Thoracic aorta (tissue), 2 donors: Measurements from ENCODE around the gene PPP1R26. TPM values are rescaled to one million over a fixed set of nuclear protein-coding genes. Genes with fewer than 3 reads are reported as not detected.
"Not testable (repeated sequence)": the region's sequence is repeated elsewhere in the genome, so short reads cannot be mapped to it uniquely, and the experiment has no call there.

Source experiments
- ATAC-seq: fragments of 150-250 bp; one replicate; pipeline ENCODE4 v1.8.0; 2017; ENCODE audit warnings: low read depth; ENCODE audit not compliant: insufficient number of reproducible peaks, low FRiP score
- DNase-seq: peaks from one replicate; pipeline ENCODE4 v3.0.0-alpha.2; 2020; ENCODE audit warnings: low spot score
- H3K27ac ChIP-seq, 2 donors: fragments of 200-600 bp; sonication (generic); 1 replicate in 1 of 2; 2 replicates in 1 of 2; pipeline ENCODE4 v1.5.1; 2016; ENCODE audit warnings: mild to moderate bottlenecking in 2 of 2, moderate library complexity in 2 of 2
- H3K27me3 ChIP-seq: fragments of 200-600 bp; sonication (generic); replicated peaks from 2 replicates; pipeline ENCODE4 v1.6.0; 2016; ENCODE audit warnings: mild to moderate bottlenecking; ENCODE audit not compliant: insufficient read depth
- H3K36me3 ChIP-seq: fragments of 200-600 bp; sonication (generic); one replicate; pipeline ENCODE4 v1.5.1; 2016
- H3K4me1 ChIP-seq, 2 donors: fragments of 200-600 bp; sonication (generic); 1 replicate in 1 of 2; 2 replicates in 1 of 2; pipeline versions ENCODE4 v1.5.1 to v1.6.0; 2016; ENCODE audit warnings: low read depth in 2 of 2, mild to moderate bottlenecking in 1 of 2; ENCODE audit not compliant: control insufficient read depth in 1 of 2
- H3K4me3 ChIP-seq: fragments of 200-600 bp; sonication (generic); 2 replicates; pipeline ENCODE4 v1.5.1; 2016; ENCODE audit warnings: mild to moderate bottlenecking
- H3K9me3 ChIP-seq: fragments of 200-600 bp; sonication (generic); 2 replicates; pipeline ENCODE4 v1.5.1; 2016
- total RNA-seq, 2 donors: library from RNA; depleted of rRNA; stranded (reverse); fragments of >200 nt; gene quantifications; one replicate each; pipeline versions ENCODE4 v1.1.0 to v1.2.3, GENCODE V29; 2016
- TF ChIP-seq, protein P1 (sequence below): fragments of 200-600 bp; sonication (generic); IDR thresholded peaks from one replicate; pipeline ENCODE4 v1.5.1; 2019; ENCODE audit warnings: antibody characterized with exemption

The PPP1R26 gene
- total RNA-seq, 2 donors from 2014 or later = 11.9 to 17.6 TPM

DNA sequence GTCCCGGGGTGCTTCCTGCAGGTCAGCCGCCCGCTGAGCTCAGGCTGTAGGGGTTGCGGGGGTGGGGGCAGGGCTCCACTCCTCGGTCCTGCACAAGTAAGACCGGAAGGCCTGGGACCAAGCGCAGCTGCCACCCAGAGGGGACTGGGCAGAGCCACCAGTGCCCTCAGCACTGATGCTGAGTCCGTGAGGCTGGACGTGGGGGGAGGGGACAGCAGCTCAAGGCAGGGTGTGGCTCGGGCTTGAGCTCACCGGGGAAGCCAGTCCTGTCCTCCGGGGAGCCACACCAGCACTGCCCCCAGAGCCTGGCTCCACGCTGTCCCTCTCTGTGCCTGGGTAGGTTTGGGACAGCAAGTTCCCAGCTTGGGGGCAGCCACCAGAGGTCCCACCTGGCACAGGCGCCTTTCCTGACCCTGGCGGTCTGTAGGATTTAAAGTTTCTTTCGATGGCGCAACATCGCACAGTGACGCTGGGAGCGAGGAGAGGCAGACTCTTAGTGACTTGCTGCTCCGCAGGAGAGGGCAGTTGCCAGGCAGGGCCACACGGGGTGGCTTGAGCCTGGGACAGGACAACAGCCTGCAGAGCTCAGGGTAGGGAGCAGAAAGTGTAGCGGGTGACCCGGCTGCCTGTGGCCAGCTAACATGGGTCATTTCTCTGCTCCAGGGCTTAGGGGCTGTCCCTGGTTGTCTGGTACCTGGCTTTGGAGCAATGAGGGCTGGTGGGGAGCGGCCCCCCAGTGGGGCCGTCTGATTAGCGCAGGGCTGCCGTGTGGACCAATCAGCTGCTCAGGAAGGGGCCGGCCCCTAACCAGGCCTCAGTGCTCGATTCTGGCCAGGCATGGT is 47.4 kb downstream of the PPP1R26 start:
- DNase-seq (no peak), ATAC-seq (no peak)
- TF ChIP-seq, protein P1, sequence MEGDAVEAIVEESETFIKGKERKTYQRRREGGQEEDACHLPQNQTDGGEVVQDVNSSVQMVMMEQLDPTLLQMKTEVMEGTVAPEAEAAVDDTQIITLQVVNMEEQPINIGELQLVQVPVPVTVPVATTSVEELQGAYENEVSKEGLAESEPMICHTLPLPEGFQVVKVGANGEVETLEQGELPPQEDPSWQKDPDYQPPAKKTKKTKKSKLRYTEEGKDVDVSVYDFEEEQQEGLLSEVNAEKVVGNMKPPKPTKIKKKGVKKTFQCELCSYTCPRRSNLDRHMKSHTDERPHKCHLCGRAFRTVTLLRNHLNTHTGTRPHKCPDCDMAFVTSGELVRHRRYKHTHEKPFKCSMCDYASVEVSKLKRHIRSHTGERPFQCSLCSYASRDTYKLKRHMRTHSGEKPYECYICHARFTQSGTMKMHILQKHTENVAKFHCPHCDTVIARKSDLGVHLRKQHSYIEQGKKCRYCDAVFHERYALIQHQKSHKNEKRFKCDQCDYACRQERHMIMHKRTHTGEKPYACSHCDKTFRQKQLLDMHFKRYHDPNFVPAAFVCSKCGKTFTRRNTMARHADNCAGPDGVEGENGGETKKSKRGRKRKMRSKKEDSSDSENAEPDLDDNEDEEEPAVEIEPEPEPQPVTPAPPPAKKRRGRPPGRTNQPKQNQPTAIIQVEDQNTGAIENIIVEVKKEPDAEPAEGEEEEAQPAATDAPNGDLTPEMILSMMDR = no peak
- no peaks in the 10 kb centered on the region for H3K27me3 ChIP-seq
- no peak overlapping the region for H3K27ac ChIP-seq
- no peaks in the 10 kb centered on the region for H3K9me3 ChIP-seq
- H3K4me3 ChIP-seq = no peak overlapping the region
- no peaks in the 10 kb centered on the region for H3K36me3 ChIP-seq
- H3K4me1 ChIP-seq = no peaks in the 10 kb centered on the region

DNA sequence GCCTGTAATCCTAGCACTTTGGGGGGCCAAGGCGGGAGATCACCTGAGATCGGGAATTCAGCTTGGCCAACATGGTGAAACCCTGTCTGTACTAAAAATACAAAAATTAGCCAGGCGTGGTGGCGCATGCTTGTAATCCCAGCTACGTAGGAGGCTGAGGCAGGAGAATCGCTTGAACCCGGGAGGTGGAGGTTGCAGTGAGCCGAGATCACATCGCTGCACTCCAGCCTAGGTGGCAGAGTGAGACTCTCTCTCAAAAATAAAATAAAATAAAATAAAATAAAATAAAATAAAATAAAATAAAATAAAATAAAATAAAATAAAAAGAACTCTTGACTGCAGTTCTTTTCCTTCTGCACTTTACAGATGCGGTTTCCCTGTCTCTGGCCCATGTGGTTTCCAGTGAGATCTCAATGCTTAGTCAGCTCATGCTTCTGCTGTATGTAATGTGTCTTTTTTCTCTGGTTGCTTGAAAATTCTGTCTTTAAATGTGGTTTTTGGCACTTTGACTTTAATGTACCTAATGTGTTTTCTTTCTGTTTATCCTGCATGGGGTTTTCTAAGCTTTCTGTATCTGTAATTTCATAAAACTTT is 49.4 kb downstream of the PPP1R26 start:
- not testable (repeated sequence) for DNase-seq

DNA sequence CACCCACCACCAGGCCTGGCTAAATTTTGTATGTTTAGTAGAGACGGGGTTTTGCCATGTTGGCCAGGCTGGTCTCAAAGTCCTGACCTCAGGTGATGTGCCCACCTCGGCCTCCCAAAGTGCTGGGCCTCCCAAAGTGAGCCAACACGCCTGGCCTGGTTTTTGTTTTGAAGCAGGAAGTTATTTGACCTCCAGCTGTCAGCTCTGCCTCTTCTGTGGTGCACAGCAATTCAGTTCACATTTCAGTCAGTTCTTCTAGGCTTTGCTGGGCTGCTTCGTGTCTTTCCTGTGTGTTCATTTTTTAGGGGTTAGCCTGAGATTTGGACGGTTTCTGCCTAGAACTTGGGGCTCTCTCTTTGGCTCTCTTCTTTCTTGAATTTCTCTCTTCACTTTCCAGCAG is 50.6 kb downstream of the PPP1R26 start:
- DNase-seq (no peak), ATAC-seq (no peak)
- Histone ChIP-seq H3K27ac (no peak overlapping the region), H3K9me3 (no peaks in the 10 kb centered on the region), H3K4me1 (no peaks in the 10 kb centered on the region), H3K36me3 (no peaks in the 10 kb centered on the region), H3K4me3 (no peak overlapping the region), H3K27me3 (no peaks in the 10 kb centered on the region)
- TF ChIP-seq, protein P1 = no peak

More for the DNA sequence above, 49.4 kb downstream of the PPP1R26 start:
- H3K27me3 ChIP-seq, ATAC-seq, H3K4me3 ChIP-seq, H3K27ac ChIP-seq, H3K9me3 ChIP-seq, H3K36me3 ChIP-seq, H3K4me1 ChIP-seq: not testable (repeated sequence)

DNA sequence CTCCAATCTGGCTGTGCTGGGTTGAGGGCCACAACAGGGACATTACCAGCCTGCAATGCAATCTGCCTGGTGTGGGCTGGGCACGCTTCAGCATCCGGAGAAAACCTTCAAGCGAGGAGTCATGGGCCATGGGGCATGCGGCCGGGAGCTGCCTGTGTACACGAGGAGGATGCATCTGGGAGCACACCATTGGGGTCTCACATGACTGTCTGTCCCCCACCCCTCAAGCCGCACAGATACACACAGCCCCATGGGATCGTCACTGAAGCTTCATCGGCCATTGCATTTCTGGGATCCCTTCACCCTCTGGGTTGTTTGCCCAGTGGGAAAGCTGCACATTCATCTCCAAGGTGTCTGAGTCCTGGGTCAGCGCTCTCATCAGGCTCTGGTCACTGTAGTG is 51.5 kb downstream of the PPP1R26 start:
- DNase-seq (no peak), ATAC-seq (no peak)
- H3K9me3 ChIP-seq = no peaks in the 10 kb centered on the region
- TF ChIP-seq, protein P1 = no peak
- H3K36me3 ChIP-seq = no peaks in the 10 kb centered on the region
- no peak overlapping the region for H3K27ac ChIP-seq
- no peaks in the 10 kb centered on the region for H3K27me3 ChIP-seq
- no peak overlapping the region for H3K4me3 ChIP-seq
- H3K4me1 ChIP-seq = no peaks in the 10 kb centered on the region

DNA sequence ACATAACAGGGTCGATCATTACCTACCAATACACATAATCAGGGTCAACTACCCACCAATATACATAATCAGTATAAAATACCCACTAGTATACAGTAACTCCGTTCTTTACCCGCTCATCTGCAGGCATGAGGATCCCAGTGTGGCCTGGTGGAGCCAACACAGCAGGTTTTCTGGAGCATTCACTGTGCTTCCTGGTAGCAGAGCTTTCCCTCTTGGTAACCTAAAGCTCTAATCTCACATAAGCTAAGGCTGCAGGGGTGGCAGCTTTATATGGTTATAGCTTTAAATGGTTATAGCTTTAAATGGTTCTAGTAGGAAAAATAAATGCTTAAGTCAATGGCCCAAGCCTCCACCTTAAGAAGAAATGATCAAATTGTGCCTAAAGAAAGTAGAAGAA is 53.5 kb downstream of the PPP1R26 start:
- TF ChIP-seq, protein P1 = no peak
- DNase-seq = no peak
- no peak for ATAC-seq
- Histone ChIP-seq H3K27me3 (no peaks in the 10 kb centered on the region), H3K9me3 (no peaks in the 10 kb centered on the region), H3K36me3 (no peaks in the 10 kb centered on the region), H3K4me1 (no peaks in the 10 kb centered on the region), H3K4me3 (no peak overlapping the region), H3K27ac (no peak overlapping the region)
